GM21528 (cell line): ENCODE measurements around the gene MED22.
A peak's percentile ranks its signal among the peaks of the same experiment; 100 is the strongest.
"Not testable (repeated sequence)": the region's sequence is repeated elsewhere in the genome, so short reads cannot be mapped to it uniquely, and the experiment has no call there.

Experiments
- ATAC-seq: cut with Tn5 transposase; IDR thresholded peaks from one replicate; pipeline ENCODE4 v1.9.1; 2021; ENCODE audit warnings: mild to moderate bottlenecking, moderate library complexity; ENCODE audit not compliant: unreplicated experiment, low FRiP score

Gene MED22

DNA sequence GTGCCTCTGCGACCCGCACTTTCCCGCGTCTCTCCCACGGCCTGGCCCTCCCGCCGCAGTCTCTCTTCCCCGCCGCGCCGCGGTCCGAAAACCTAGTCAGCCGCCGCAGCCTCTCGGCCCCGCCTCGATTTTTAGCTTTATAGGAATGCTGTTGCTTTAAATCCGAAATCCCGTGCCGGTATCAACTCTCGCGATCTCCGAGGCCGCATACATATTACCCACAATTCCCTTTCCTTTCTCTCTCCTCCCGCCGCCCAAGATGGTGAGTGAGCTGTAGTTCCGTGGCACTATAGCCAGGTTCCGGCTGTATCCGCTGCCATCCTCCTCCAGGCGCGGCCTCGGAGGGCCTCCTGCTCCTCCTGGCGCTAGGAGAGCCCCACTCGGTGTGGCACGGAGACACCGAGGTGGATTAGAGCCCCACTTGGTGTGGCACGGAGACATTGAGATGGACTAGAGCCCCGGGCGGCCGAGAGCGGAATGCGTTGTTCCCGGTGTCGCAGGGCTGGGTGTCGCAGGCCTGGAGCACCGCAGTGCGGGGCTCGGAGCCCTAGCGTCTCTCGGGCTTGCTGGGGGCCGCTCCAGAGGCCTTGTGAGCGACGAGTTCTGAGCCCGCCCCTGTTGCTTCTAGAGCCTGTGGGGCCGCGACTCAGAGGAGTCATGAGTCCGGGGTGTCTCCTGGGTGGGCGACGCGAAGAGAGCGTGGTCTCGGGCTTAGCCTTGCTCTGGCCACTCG, at the start of gene MED22, which contains the start of gene RPL7A:
Gene MED22, minus strand, starts transcription at position 147 of the 733 bp plus-strand sequence. CDS start 1,469 bp downstream, outside the sequence.
Gene RPL7A, plus strand, starts transcription at position 234 of the 733 bp plus-strand sequence. Its CDS starts 26 bp downstream, at position 260.
- peak; percentile 72 for ATAC-seq

GRCh38 chr9:133397370-133397769, 49.4 kb upstream of the MED22 start:
- no peak for ATAC-seq

DNA sequence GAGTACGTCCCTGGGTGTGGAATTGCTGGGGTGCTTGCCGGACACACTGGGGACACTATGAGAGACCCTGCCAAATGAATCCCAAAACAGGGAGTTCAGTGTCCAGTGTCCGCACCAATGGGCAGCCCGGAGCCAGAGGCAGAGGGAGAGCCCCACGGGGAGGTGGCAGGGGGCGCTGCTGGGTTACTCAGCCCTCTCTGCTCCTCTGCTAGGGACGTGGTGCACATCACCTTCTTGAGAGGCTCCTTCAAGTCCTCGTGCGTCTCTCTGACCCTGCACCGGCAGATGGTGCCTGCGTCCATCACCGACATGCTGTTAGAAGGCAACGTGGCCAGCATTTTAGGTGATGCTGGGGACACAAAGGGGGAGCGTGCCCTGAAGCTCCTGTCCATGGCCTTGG, 49.0 kb upstream of the MED22 start:
- no peak for ATAC-seq

DNA sequence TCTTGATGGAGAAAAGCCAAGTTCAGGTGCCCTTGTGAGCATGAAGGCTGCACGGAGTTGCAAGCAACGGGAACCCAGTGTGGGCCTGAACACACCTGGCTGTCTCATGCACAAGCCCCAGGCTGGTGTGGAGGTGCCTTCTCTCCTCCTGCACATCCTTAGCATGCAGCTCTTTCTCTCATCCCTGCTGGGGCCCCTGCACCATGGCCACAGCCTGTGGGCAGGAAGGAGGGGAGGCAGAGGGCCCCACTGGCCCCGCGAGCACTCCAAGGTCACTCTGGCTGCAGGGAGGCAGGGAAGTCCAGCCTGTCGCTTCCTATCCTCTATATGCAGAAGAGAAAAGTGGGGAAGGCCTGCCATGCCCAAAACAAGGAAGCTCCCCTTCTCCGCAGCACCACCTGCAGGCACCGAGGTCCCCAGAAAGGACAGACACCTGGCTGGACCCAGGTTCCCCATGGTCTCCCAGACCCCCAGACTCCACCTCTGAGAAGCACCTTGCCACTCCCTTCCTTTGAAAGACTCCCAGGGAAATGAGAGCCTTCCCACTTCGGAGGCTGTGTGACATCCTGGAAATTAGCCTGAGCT, 46.8 kb upstream of the MED22 start:
- no peak for ATAC-seq

- ATAC-seq, result no peak
Measured at GRCh38 chr9:133393399-133393798, 45.5 kb upstream of the MED22 start.

DNA sequence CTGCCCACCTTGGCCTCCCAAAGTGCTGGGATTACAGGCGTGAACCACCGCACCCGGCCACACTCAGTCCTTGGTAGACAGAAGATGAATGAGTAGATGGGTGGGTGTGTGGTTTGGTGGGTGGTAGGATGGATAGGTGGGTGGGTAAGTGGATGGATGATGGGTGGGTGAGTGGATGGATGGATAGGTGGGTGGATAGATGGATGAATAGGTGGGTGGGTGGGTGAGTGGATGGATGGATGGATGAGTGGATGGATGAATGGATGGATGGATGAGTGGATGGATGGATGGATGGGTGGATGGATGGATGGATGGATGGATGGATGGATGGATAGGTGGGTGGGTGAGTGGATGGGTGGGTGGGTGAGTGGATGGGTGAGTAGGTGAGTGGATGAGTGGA, 44.4 kb upstream of the MED22 start:
- not testable (repeated sequence) for ATAC-seq

DNA sequence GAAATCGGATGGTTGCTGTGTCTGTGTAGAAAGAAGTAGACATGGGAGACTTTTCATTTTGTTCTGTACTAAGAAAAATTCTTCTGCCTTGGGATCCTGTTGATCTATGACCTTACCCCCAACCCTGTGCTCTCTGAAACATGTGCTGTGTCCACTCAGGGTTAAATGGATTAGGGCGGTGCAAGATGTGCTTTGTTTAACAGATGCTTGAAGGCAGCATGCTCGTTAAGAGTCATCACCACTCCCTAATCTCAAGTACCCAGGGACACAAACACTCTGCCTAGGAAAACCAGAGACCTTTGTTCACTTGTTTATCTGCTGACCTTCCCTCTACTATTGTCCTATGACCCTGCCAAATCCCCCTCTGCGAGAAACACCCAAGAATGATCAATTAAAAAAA, 43.5 kb upstream of the MED22 start:
- not testable (repeated sequence) for ATAC-seq

GRCh38 chr9:133390713-133391112, 42.8 kb upstream of the MED22 start:
- no peak for ATAC-seq

- no peak for ATAC-seq
Measured at GRCh38 chr9:133389562-133389961, 41.6 kb upstream of the MED22 start.

- no peak for ATAC-seq
Measured at GRCh38 chr9:133389025-133389557, 41.2 kb upstream of the MED22 start.

DNA sequence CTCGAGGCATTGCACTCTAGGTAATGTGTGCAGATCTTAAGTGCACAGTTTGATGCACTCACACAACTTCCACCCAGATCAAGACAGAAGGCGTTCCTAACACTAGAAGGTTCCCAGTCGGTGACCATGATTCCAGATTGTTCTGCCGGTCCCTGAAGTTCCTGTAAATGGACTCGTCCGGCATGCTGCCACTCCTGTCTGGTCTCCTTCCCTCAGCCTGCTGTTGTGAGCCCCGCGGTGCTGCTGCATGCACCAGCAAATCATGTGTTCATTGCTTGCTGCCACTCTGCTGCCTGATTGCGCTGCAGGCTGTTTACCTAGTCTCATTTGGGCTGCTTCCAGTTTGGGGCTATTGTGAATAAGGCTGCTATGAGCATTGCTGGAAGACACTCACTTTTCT, 39.7 kb upstream of the MED22 start:
- no peak for ATAC-seq

- ATAC-seq, result no peak
Measured at GRCh38 chr9:133386338-133386737, 38.4 kb upstream of the MED22 start.

GRCh38 chr9:133385452-133385851, 37.5 kb upstream of the MED22 start:
- no peak for ATAC-seq

- no peak for ATAC-seq
Measured at GRCh38 chr9:133384736-133385321, 36.9 kb upstream of the MED22 start.

DNA sequence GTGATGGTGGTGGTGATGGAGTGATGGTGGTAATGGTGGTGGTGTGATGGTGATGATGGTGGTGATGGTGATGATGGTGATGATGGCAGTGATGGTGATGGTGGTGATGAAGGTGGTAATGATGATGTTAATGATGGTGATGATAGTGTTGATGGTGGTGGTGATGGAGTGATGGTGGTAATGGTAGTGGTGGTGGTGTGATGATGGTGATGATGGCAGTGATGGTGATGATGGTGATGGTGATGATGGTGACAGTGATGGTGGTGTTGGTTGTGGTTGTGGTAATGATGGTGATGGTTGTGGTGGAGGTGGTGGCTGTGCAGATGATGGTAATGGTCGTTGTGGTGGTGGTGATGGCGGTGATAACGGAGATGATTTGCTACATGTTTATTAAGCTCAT, 35.5 kb upstream of the MED22 start:
- no peak for ATAC-seq

GRCh38 chr9:133382507-133383141, 34.7 kb upstream of the MED22 start:
- no peak for ATAC-seq

DNA sequence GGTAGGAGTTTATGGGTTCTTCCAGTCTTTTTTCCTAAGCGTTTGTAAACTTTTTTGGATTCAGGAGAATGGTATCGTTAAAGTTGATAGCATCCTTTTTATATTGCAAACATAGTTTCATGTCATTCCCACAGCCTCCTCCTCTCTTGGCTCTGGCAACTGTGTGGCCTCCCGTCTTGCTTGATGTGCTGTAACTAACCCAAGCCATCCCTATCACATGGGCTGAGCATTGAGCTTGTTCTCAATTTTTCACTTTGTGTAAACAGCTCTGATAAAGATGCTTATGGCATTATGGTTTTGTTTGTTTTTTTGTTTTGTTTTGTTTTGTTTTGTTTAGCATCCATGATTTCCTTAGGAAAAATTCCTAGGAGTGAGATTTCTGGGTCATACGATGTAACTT, 32.8 kb upstream of the MED22 start:
- no peak for ATAC-seq

- ATAC-seq, result no peak
Measured at GRCh38 chr9:133379153-133380086, 31.5 kb upstream of the MED22 start.

DNA sequence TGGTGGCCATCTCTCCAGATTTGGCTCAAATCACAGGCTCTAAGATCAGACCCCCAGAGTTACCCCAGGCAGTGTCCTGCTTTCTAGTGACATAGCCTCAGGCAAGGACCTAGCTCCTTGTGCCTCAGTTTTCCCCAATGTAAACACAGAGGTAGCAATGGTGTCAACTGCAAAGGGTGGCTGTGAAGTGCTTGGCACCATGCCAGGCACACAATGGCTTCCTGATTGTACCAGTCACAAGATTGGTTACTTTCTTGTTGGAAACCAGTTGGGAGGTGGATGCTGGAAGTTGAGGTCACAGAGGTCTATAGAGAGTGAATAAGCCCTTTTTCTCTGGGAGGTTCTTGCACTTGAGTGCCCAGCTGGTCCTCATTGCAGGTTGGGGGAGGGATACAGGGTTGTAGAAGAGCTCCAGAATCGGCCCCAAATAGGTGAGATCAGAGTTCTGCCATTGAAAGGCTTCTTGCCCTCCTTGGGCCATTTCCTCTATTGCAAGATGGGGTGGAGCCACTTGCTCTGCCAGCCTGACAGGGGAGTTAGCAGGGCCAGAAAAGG, 30.6 kb upstream of the MED22 start:
- no peak for ATAC-seq
